Thymus (tissue), 11 donors: ENCODE data around the gene DAGLA. TPM values are rescaled to one million over a fixed set of nuclear protein-coding genes. Genes with fewer than 3 reads are reported as not detected.

ENCODE experiments used
- DNase-seq, 9 donors: peaks; one replicate each; pipeline ENCODE4 v3.0.0-alpha.2; 2013; ENCODE audit warnings: low spot score in 9 of 9, low read depth in 6 of 9, missing footprints in 1 of 9
- H3K27ac ChIP-seq, 2 donors: one replicate each; pipeline ENCODE4 v1.5.1; 2013; ENCODE audit warnings: control low read depth in 1 of 2, low read depth in 1 of 2, low read length in 1 of 2, mild to moderate bottlenecking in 1 of 2, moderate library complexity in 1 of 2
- H3K27me3 ChIP-seq, 2 donors: one replicate each; pipeline ENCODE4 v1.5.1; 2013; ENCODE audit warnings: low read length in 1 of 2; ENCODE audit not compliant: control insufficient read depth in 2 of 2, insufficient read depth in 1 of 2
- H3K36me3 ChIP-seq, 2 donors: one replicate each; pipeline ENCODE4 v1.5.1; 2013; ENCODE audit warnings: low read length in 1 of 2, mild to moderate bottlenecking in 1 of 2, moderate library complexity in 1 of 2; ENCODE audit not compliant: control insufficient read depth in 2 of 2, insufficient read depth in 2 of 2
- H3K4me1 ChIP-seq, 2 donors: one replicate each; pipeline ENCODE4 v1.5.1; 2013; ENCODE audit warnings: low read length in 2 of 2; ENCODE audit not compliant: control insufficient read depth in 2 of 2, insufficient read depth in 2 of 2
- H3K4me3 ChIP-seq, 2 donors: one replicate each; pipeline ENCODE4 v1.5.1; 2013; ENCODE audit warnings: low read length in 2 of 2, control low read depth in 1 of 2, mild to moderate bottlenecking in 1 of 2
- H3K9me3 ChIP-seq, 2 donors: one replicate each; pipeline ENCODE4 v1.5.1; 2013; ENCODE audit warnings: low read length in 1 of 2, mild to moderate bottlenecking in 1 of 2; ENCODE audit not compliant: control insufficient read depth in 2 of 2, insufficient read depth in 1 of 2
- WGBS: extraction: QIAGEN DNeasy Blood & Tissue Kit; methylation state at CpG from one replicate; pipeline ENCODE4 v1.1.7; 2013; 5-methylcytosine and 5-hydroxymethylcytosine counted together
- polyA plus RNA-seq: library from polyadenylated mRNA; stranded (reverse); fragments of 200-250 nt; gene quantifications from one replicate; pipeline ENCODE4 v1.2.3, GENCODE V29; 2013
- total RNA-seq: library from RNA; stranded (reverse); fragments of 120-200 nt; gene quantifications from one replicate; pipeline ENCODE4 v1.2.4, GENCODE V29; 2013
- donor health status: healthy.

Gene DAGLA
- total and polyA plus RNA-seq, 2 donors, result 0.14 to 0.43 TPM

- peaks cover 2 to 24% of the 10 kb centered on the region in 2 donors for H3K27me3 ChIP-seq
- no peak overlapping the region for H3K4me3 ChIP-seq
- H3K27ac ChIP-seq, result no peak overlapping the region
- 93% methylated on average over 9 of the region's 9 CpGs for WGBS
- no peak for DNase-seq
- H3K4me1 ChIP-seq, result peaks cover 4 to 5% of the 10 kb centered on the region in 2 donors
- no peaks in the 10 kb centered on the region for H3K9me3 ChIP-seq
- peaks cover 9% of the 10 kb centered on the region in 2 donors for H3K36me3 ChIP-seq
These were observed 100.5 kb downstream of the DAGLA start for GRCh38 chr11:61780581-61781162.

GRCh38 chr11:61781585-61781984, 101.4 kb downstream of the DAGLA start:
- H3K4me1 ChIP-seq, result peaks cover 4 to 5% of the 10 kb centered on the region in 2 donors
- no peak for DNase-seq
- 92% methylated on average over 5 of the region's 5 CpGs for WGBS
- H3K27ac ChIP-seq, result no peak overlapping the region
- no peak overlapping the region for H3K4me3 ChIP-seq
- H3K36me3 ChIP-seq, result peaks cover 15 to 18% of the 10 kb centered on the region in 2 donors
- H3K9me3 ChIP-seq, result no peaks in the 10 kb centered on the region
- H3K27me3 ChIP-seq, result peaks cover 2 to 24% of the 10 kb centered on the region in 2 donors

- H3K27me3 ChIP-seq, result peaks cover 0 to 18% of the 10 kb centered on the region in 2 donors
- H3K9me3 ChIP-seq, result no peaks in the 10 kb centered on the region
- WGBS, result 98% methylated on average over 3 of the region's 3 CpGs
- peaks cover 0 to 5% of the 10 kb centered on the region in 2 donors for H3K4me1 ChIP-seq
- no peak for DNase-seq
- H3K27ac ChIP-seq, result no peak overlapping the region
- no peak overlapping the region for H3K4me3 ChIP-seq
- H3K36me3 ChIP-seq, result peaks cover 22 to 25% of the 10 kb centered on the region in 2 donors
These were observed 102.1 kb downstream of the DAGLA start for GRCh38 chr11:61782299-61782698.

GRCh38 chr11:61782841-61783240, 102.7 kb downstream of the DAGLA start:
- no peak overlapping the region for H3K27ac ChIP-seq
- peaks cover 28 to 30% of the 10 kb centered on the region in 2 donors for H3K36me3 ChIP-seq
- no peaks in the 10 kb centered on the region for H3K9me3 ChIP-seq
- H3K27me3 ChIP-seq, result peaks cover 0 to 12% of the 10 kb centered on the region in 2 donors
- WGBS, result 97% methylated on average over 11 of the region's 11 CpGs
- no peak overlapping the region for H3K4me3 ChIP-seq
- peaks cover 0 to under 1% of the 10 kb centered on the region in 2 donors for H3K4me1 ChIP-seq
- no peak for DNase-seq

- WGBS, result 89% methylated on average over 13 of the region's 13 CpGs
- H3K4me1 ChIP-seq, result no peaks in the 10 kb centered on the region
- H3K4me3 ChIP-seq, result no peak overlapping the region
- no peaks in the 10 kb centered on the region for H3K9me3 ChIP-seq
- no peak for DNase-seq
- no peak overlapping the region for H3K27ac ChIP-seq
- peaks cover 38 to 39% of the 10 kb centered on the region in 2 donors for H3K36me3 ChIP-seq
- H3K27me3 ChIP-seq, result peaks cover 0 to 2% of the 10 kb centered on the region in 2 donors
These were observed 103.7 kb downstream of the DAGLA start for GRCh38 chr11:61783717-61784505.

GRCh38 chr11:61784506-61784805, 104.3 kb downstream of the DAGLA start:
- Histone ChIP-seq H3K27ac (no peak overlapping the region), H3K27me3 (no peaks in the 10 kb centered on the region), H3K4me1 (no peaks in the 10 kb centered on the region), H3K36me3 (peaks cover 44% of the 10 kb centered on the region in 2 donors), H3K9me3 (no peaks in the 10 kb centered on the region), H3K4me3 (no peak overlapping the region)
- 92% methylated on average over 7 of the region's 7 CpGs for WGBS
- DNase-seq, result no peak

GRCh38 chr11:61785837-61786402, 105.7 kb downstream of the DAGLA start:
- H3K9me3 ChIP-seq, result no peaks in the 10 kb centered on the region
- H3K4me1 ChIP-seq, result no peaks in the 10 kb centered on the region
- no peak overlapping the region for H3K27ac ChIP-seq
- 97% methylated on average over 11 of the region's 11 CpGs for WGBS
- H3K27me3 ChIP-seq, result no peaks in the 10 kb centered on the region
- H3K4me3 ChIP-seq, result no peak overlapping the region
- no peak for DNase-seq
- H3K36me3 ChIP-seq, result peaks cover 53 to 57% of the 10 kb centered on the region in 2 donors

GRCh38 chr11:61787928-61788491, 107.8 kb downstream of the DAGLA start:
- no peaks in the 10 kb centered on the region for H3K27me3 ChIP-seq
- H3K27ac ChIP-seq, result no peak overlapping the region
- H3K4me3 ChIP-seq, result no peak overlapping the region
- no peaks in the 10 kb centered on the region for H3K9me3 ChIP-seq
- peaks cover 4 to 5% of the 10 kb centered on the region in 2 donors for H3K4me1 ChIP-seq
- WGBS, result 87% methylated on average over 9 of the region's 9 CpGs
- DNase-seq, result peak in 2 of 9 donors; percentile 18 to 23
- peaks cover 53 to 57% of the 10 kb centered on the region in 2 donors for H3K36me3 ChIP-seq
